Activated T-helper 2 cell treated with anti-CD3 and anti-CD28 coated beads, Interferon-gamma antibody, Interleukin-2, Interleukin-4, amounts not matched to agents 10 μg/mL and 5 μg/mL and 100 μg/mL, durations not matched to agents 14 hours and 24 hours and 36 hours (primary cell): ENCODE measurements around the gene NRP2. TPM values are rescaled to one million over a fixed set of nuclear protein-coding genes. Genes with fewer than 3 reads are reported as not detected.

ENCODE experiments used
- DNase-seq: peaks from one replicate; pipeline ENCODE4 v3.0.0; 2021; ENCODE audit warnings: low spot score
- H3K27ac Mint-ChIP-seq: one replicate; pipeline ENCODE4 v1.8.0; 2021; ENCODE audit warnings: mixed read lengths
- H3K27me3 Mint-ChIP-seq: one replicate; pipeline ENCODE4 v1.8.0; 2021; ENCODE audit warnings: low read depth, mixed read lengths
- H3K36me3 Mint-ChIP-seq: one replicate; pipeline ENCODE4 v1.8.0; 2021; ENCODE audit warnings: low read depth, mixed read lengths
- H3K4me1 Mint-ChIP-seq: one replicate; pipeline ENCODE4 v1.8.0; 2021; ENCODE audit warnings: low read depth, mixed read lengths
- H3K4me3 Mint-ChIP-seq: one replicate; pipeline ENCODE4 v1.8.0; 2021; ENCODE audit warnings: low read depth, mild to moderate bottlenecking, moderate library complexity, mixed read lengths
- H3K9me3 Mint-ChIP-seq: one replicate; pipeline ENCODE4 v1.8.0; 2021; ENCODE audit warnings: mixed read lengths
- intact Hi-C: fragments of 100-400 bp; cut with micrococcal nuclease; formaldehyde crosslinking; loops from one replicate; pipeline ENCODE4 v1.15.1; 2023
- total RNA-seq: library from RNA; stranded (reverse); gene quantifications from 2 replicates; pipeline ENCODE4 v1.2.3, GENCODE V29; 2022

NRP2 gene
- total RNA-seq, 1 donor from 2014 or later: 61.7 TPM

DNA sequence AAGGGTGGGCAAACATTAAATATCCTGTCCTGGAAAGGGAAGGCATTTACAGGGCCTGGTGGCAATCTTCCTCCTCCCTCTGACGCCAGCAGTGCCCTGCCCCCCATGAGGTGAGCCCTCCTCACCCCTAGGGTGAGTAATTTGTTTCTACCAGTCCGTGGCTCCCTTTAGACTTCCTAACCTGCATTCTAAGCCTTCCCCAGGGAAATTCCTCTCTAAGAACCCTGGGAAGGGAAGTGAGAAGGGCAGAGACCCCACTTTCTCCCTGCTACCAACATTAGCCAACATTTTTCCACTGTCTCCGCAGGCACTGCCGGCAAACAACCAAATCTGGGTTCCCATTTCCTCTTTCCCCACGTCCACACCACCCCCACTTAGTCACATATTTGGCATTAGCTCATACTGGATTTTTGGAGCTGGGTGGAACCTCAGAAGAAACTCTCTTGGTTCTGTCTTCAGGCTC is 69.3 kb downstream of the NRP2 start:
- H3K27me3 Mint-ChIP-seq: no peaks in the 10 kb centered on the region
- H3K9me3 Mint-ChIP-seq: no peaks in the 10 kb centered on the region
- no peak overlapping the region for H3K27ac Mint-ChIP-seq
- H3K4me1 Mint-ChIP-seq: no peaks in the 10 kb centered on the region
- peaks cover 19% of the 10 kb centered on the region for H3K36me3 Mint-ChIP-seq
- intact Hi-C loops: no loop called here
- DNase-seq: no peak
- H3K4me3 Mint-ChIP-seq: no peak overlapping the region

DNA sequence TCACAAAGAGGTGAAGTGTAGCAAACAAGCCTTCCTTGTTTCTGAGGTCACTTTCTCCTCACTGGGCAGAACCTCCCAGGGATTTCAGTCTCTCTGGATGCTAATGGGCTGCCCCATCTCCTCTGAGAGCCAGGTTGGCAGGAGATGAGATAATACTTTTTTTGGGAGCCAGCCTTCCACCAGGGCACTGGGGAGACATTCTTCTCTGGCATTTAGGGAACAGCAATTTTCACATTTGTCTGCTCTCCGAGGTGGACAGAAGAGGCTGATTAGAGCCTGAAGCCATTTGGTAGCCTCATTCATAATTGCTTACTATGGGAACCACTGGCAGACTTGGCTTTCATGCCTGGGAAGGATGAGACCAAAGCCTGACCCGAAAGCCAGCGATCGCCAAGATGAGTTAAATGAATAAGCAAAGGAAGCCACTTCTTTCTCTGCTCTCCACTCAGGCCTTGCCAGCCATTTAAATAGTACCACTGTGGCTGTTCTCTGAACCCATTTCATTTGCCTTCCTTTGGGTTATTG is 70.1 kb downstream of the NRP2 start:
- intact Hi-C loops: no loop called here
- no peaks in the 10 kb centered on the region for H3K4me1 Mint-ChIP-seq
- no peak for DNase-seq
- peaks cover 24% of the 10 kb centered on the region for H3K36me3 Mint-ChIP-seq
- no peaks in the 10 kb centered on the region for H3K27me3 Mint-ChIP-seq
- H3K9me3 Mint-ChIP-seq: no peaks in the 10 kb centered on the region
- no peak overlapping the region for H3K27ac Mint-ChIP-seq
- H3K4me3 Mint-ChIP-seq: no peak overlapping the region

DNA sequence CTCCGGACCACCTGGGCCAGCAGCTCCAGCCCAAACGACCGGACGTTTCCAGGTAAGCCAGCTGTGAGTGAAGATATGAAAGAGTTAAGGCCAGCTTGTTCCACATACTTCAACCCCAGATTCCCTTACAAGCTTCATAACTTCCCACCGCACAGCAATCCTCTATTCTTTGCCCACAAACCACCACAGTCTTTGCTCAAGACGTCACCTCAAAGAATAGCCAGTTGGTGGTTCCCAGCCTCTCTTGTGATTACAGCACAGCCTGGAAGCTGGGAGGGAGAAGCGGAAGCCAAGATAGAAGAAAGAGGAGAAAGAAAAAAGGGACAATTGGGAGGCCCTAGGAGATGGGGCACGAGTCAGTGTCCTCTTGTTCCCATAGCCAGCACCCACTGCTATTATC is 70.6 kb downstream of the NRP2 start:
- Mint-ChIP-seq H3K4me1 (no peaks in the 10 kb centered on the region), H3K9me3 (no peaks in the 10 kb centered on the region), H3K4me3 (no peak overlapping the region), H3K27ac (no peak overlapping the region), H3K36me3 (peaks cover 26% of the 10 kb centered on the region), H3K27me3 (no peaks in the 10 kb centered on the region)
- DNase-seq: no peak
- intact Hi-C loops: no loop called here

DNA sequence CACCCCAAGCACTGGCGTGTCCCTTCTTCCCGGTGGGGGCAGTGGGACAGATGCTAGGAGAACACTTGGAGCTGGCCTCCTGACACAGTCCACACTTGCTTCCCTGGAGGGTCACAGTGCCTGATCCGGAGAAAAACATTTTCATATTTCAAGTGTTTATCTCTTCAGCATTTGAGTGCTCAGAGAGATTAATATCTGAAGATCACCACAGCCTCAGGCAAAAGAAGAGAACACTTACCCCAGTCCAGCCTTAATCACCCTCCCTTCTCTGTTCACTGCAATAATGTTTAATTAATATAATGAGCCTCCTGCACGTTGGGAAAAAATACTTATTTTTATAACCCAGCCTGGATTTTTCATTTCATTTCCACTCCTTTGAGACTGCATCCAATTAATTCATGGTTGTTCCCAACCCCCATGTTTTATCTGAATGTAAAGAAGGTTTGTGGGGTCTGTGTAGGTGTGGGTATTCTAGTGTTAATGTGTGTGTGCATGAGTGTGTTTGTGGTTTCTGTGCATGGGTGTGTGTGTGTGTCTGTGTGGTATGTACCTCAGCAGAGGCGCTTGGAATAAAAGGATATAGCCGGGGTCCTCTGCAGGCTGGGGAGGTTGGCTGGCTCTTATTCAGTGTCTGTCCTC is 72.1 kb downstream of the NRP2 start:
- Mint-ChIP-seq H3K27ac (no peak overlapping the region), H3K27me3 (no peaks in the 10 kb centered on the region), H3K4me1 (no peaks in the 10 kb centered on the region), H3K36me3 (peaks cover 19% of the 10 kb centered on the region), H3K4me3 (no peak overlapping the region), H3K9me3 (no peaks in the 10 kb centered on the region)
- intact Hi-C loops: no loop called here
- DNase-seq: no peak

GRCh38 chr2:205754924-205755321 is 72.6 kb downstream of the NRP2 start:
- no peak overlapping the region for H3K27ac Mint-ChIP-seq
- no peak overlapping the region for H3K4me3 Mint-ChIP-seq
- H3K4me1 Mint-ChIP-seq: no peaks in the 10 kb centered on the region
- intact Hi-C loops: no loop called here
- no peak for DNase-seq
- H3K27me3 Mint-ChIP-seq: no peaks in the 10 kb centered on the region
- H3K36me3 Mint-ChIP-seq: peaks cover 19% of the 10 kb centered on the region
- no peaks in the 10 kb centered on the region for H3K9me3 Mint-ChIP-seq

GRCh38 chr2:205755923-205756322 is 73.6 kb downstream of the NRP2 start:
- no peaks in the 10 kb centered on the region for H3K4me1 Mint-ChIP-seq
- H3K27ac Mint-ChIP-seq: no peak overlapping the region
- DNase-seq: no peak
- H3K9me3 Mint-ChIP-seq: no peaks in the 10 kb centered on the region
- H3K4me3 Mint-ChIP-seq: no peak overlapping the region
- no peaks in the 10 kb centered on the region for H3K27me3 Mint-ChIP-seq
- peaks cover 14% of the 10 kb centered on the region for H3K36me3 Mint-ChIP-seq
- intact Hi-C loops: no loop called here

DNA sequence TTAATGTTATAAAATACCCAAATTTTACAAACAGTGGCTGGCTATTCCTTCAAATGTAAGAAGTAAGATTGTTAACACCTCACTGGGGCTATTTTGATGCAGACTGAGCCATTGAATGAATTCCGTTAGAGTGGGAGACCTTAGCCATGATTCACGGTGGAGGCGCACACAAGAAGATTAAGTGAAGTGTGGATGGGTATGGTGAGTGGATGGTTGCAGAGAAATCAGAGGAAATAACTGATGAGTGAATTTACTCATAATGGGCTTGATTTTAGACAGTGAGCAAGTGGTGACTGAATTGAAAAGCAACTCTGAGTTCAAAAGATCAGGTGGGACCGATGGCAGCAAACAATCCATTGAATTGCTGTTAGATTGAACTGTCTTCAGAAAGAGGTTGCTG is 75.0 kb downstream of the NRP2 start:
- H3K9me3 Mint-ChIP-seq: no peaks in the 10 kb centered on the region
- intact Hi-C loops: no loop called here
- H3K36me3 Mint-ChIP-seq: peaks cover 14% of the 10 kb centered on the region

GRCh38 chr2:205758051-205758450 is 75.8 kb downstream of the NRP2 start:
- Mint-ChIP-seq H3K4me3 (no peak overlapping the region), H3K9me3 (no peaks in the 10 kb centered on the region), H3K36me3 (peaks cover 10% of the 10 kb centered on the region), H3K27ac (no peak overlapping the region), H3K4me1 (peaks cover 1% of the 10 kb centered on the region), H3K27me3 (no peaks in the 10 kb centered on the region)
- intact Hi-C loops: no loop called here
- no peak for DNase-seq

More for the DNA sequence above, 75.0 kb downstream of the NRP2 start:
- no peak for DNase-seq
- H3K27ac Mint-ChIP-seq: no peak overlapping the region
- H3K27me3 Mint-ChIP-seq: no peaks in the 10 kb centered on the region
- H3K4me3 Mint-ChIP-seq: no peak overlapping the region
- no peaks in the 10 kb centered on the region for H3K4me1 Mint-ChIP-seq

GRCh38 chr2:205758500-205758899 is 76.2 kb downstream of the NRP2 start:
- H3K9me3 Mint-ChIP-seq: no peaks in the 10 kb centered on the region
- H3K36me3 Mint-ChIP-seq: peaks cover 13% of the 10 kb centered on the region
- no peaks in the 10 kb centered on the region for H3K27me3 Mint-ChIP-seq
- no peak overlapping the region for H3K27ac Mint-ChIP-seq
- no peak overlapping the region for H3K4me3 Mint-ChIP-seq
- H3K4me1 Mint-ChIP-seq: peaks cover 3% of the 10 kb centered on the region
- intact Hi-C loops: no loop called here
- DNase-seq: no peak

DNA sequence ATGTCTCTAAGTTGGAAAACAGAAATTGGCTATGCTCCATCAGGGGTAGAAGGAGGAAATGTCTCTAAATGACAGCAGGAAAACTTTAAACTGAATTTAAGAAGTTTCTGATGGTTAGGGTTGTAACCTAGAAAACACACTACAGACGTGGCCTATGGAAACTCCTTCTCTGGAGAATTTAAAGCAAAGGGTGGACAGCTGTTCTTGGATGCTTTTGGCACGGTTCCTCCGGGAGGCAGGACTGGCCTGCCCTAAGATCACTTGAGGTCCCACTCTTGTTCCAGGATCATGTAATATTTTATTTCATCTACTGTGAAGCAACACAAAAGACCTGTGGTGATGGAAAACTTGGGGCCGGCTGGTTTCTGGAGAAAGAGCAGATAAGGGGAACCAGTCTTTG is 77.0 kb downstream of the NRP2 start:
- no peak overlapping the region for H3K27ac Mint-ChIP-seq

GRCh38 chr2:205759732-205760131 is 77.4 kb downstream of the NRP2 start:
- H3K27me3 Mint-ChIP-seq: no peaks in the 10 kb centered on the region
- H3K36me3 Mint-ChIP-seq: peaks cover 20% of the 10 kb centered on the region
- H3K4me1 Mint-ChIP-seq: peaks cover 3% of the 10 kb centered on the region
- no peak overlapping the region for H3K27ac Mint-ChIP-seq
- no peaks in the 10 kb centered on the region for H3K9me3 Mint-ChIP-seq
- H3K4me3 Mint-ChIP-seq: no peak overlapping the region
- DNase-seq: no peak
- intact Hi-C loops: no loop called here

More for the DNA sequence above, 77.0 kb downstream of the NRP2 start:
- DNase-seq: no peak
- peaks cover 20% of the 10 kb centered on the region for H3K36me3 Mint-ChIP-seq
- no peaks in the 10 kb centered on the region for H3K9me3 Mint-ChIP-seq
- H3K4me1 Mint-ChIP-seq: peaks cover 3% of the 10 kb centered on the region
- no peaks in the 10 kb centered on the region for H3K27me3 Mint-ChIP-seq
- intact Hi-C loops: no loop called here
- no peak overlapping the region for H3K4me3 Mint-ChIP-seq

GRCh38 chr2:205760157-205760556 is 77.9 kb downstream of the NRP2 start:
- intact Hi-C loops: no loop called here
- Mint-ChIP-seq H3K4me1 (peaks cover 3% of the 10 kb centered on the region), H3K9me3 (no peaks in the 10 kb centered on the region), H3K27ac (no peak overlapping the region), H3K4me3 (no peak overlapping the region), H3K27me3 (peaks cover 2% of the 10 kb centered on the region), H3K36me3 (peaks cover 22% of the 10 kb centered on the region)
- no peak for DNase-seq

- peaks cover 3% of the 10 kb centered on the region for H3K27me3 Mint-ChIP-seq
- H3K27ac Mint-ChIP-seq: no peak overlapping the region
- intact Hi-C loops: no loop called here
- H3K4me3 Mint-ChIP-seq: no peak overlapping the region
- H3K4me1 Mint-ChIP-seq: peaks cover 3% of the 10 kb centered on the region
- no peak for DNase-seq
- peaks cover 27% of the 10 kb centered on the region for H3K36me3 Mint-ChIP-seq
- H3K9me3 Mint-ChIP-seq: no peaks in the 10 kb centered on the region
These were observed 79.1 kb downstream of the NRP2 start for GRCh38 chr2:205761421-205761820.
